Hepatocyte (in vitro differentiated cells): ENCODE measurements around the gene DHODH.

ENCODE experiments used
- EZH2 ChIP-seq: fragments of 200-600 bp; sonication (generic); IDR thresholded peaks from 2 replicates; pipeline ENCODE4 v1.6.1; 2016; ENCODE audit warnings: antibody characterized with exemption, mild to moderate bottlenecking, borderline replicate concordance
- TF ChIP-seq, protein P1 (sequence below): fragments of 200-600 bp; sonication (generic); IDR thresholded peaks from 2 replicates; pipeline ENCODE4 v1.5.1; 2016; ENCODE audit warnings: antibody characterized with exemption, mild to moderate bottlenecking; ENCODE audit not compliant: poor library complexity

GRCh38 chr16:71965223-71965622 is 43.3 kb upstream of the DHODH start:
- TF ChIP-seq, protein P1, sequence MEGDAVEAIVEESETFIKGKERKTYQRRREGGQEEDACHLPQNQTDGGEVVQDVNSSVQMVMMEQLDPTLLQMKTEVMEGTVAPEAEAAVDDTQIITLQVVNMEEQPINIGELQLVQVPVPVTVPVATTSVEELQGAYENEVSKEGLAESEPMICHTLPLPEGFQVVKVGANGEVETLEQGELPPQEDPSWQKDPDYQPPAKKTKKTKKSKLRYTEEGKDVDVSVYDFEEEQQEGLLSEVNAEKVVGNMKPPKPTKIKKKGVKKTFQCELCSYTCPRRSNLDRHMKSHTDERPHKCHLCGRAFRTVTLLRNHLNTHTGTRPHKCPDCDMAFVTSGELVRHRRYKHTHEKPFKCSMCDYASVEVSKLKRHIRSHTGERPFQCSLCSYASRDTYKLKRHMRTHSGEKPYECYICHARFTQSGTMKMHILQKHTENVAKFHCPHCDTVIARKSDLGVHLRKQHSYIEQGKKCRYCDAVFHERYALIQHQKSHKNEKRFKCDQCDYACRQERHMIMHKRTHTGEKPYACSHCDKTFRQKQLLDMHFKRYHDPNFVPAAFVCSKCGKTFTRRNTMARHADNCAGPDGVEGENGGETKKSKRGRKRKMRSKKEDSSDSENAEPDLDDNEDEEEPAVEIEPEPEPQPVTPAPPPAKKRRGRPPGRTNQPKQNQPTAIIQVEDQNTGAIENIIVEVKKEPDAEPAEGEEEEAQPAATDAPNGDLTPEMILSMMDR = no peak
- TF ChIP-seq EZH2 = no peak
